Ishikawa (cell line): ENCODE data around the gene SLC35C1.

Experiments
- CEBPB ChIP-seq: IDR thresholded peaks from 2 replicates; pipeline ENCODE4 v1.6.1; 2012
- CREB1 ChIP-seq: IDR thresholded peaks from 2 replicates; pipeline ENCODE4 v1.6.1; 2012; ENCODE audit warnings: low read depth
- EGR1 ChIP-seq: IDR thresholded peaks from 2 replicates; pipeline ENCODE4 v1.6.1; 2012
- EP300 ChIP-seq: IDR thresholded peaks from 2 replicates; pipeline ENCODE4 v1.6.1; 2012; ENCODE audit warnings: borderline replicate concordance
- MAX ChIP-seq: IDR thresholded peaks from 2 replicates; pipeline ENCODE4 v1.6.1; 2012
- RAD21 ChIP-seq: IDR thresholded peaks from 2 replicates; pipeline ENCODE4 v1.6.1; 2012; ENCODE audit warnings: low read depth
- REST ChIP-seq: IDR thresholded peaks from 2 replicates; pipeline ENCODE4 v1.6.1; 2012; ENCODE audit warnings: low read depth, mild to moderate bottlenecking
- TCF12 ChIP-seq: IDR thresholded peaks from 2 replicates; pipeline ENCODE4 v1.6.1; 2012; ENCODE audit warnings: low read depth

DNA sequence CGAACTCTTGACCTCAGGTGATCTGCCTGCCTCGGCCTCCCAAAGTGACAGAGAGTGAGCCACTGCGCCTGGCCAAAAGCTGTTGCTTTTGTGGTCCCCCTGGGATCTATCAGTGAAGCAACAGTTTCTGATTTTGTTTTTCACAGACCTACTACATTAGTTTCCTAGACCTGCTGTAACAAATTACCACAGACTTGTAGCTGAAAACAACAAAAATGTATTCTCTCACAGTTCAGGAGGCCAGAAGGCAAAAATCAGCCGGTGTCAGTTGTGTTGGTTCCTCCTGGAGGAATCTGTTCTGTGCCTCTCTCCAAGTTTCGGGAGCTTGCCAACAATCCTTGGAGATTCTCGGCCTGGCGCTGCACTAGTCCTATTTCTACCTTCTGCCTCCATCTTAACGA, 8.5 kb upstream of the SLC35C1 start:
- TF ChIP-seq REST: no peak
- TF ChIP-seq EP300: no peak
- TF ChIP-seq CEBPB: no peak
- TF ChIP-seq MAX: no peak
- TF ChIP-seq EGR1: no peak
- no peak for TF ChIP-seq CREB1
- no peak for TF ChIP-seq TCF12
- no peak for TF ChIP-seq RAD21
